ENCODE data around the gene LIM2.

GRCh38 chr19:51402117-51402516 lies 14.3 kb upstream of the LIM2 start:
- TF ChIP-seq CTCF (conservative IDR thresholded peaks at IDR 0.05; ENCODE audit: low read depth, low read length) (no peak), SMC3 (IDR thresholded peaks at IDR 0.05; ENCODE audit: low read depth, low read length) (no peak), CEBPB (IDR thresholded peaks at IDR 0.05; ENCODE audit: low read depth, low read length) (no peak), RFX5 (IDR thresholded peaks at IDR 0.05; ENCODE audit: low read depth, low read length) (no peak), MAFK (IDR thresholded peaks at IDR 0.05; ENCODE audit: low read depth, low read length) (no peak), FOS (IDR thresholded peaks at IDR 0.05; ENCODE audit: low read depth, low read length) (no peak), NFE2L2 (IDR thresholded peaks at IDR 0.05; ENCODE audit: low read depth, low read length) (no peak), MXI1 (IDR thresholded peaks at IDR 0.05; ENCODE audit: borderline replicate concordance, low read depth, low read length) (no peak), POLR2A (IDR thresholded peaks at IDR 0.05; ENCODE audit: low read depth, low read length) (no peak)

All from IMR-90 (cell line).